Right lung (tissue), 10 donors: ENCODE results near the gene CYBRD1. TPM values are rescaled to one million over a fixed set of nuclear protein-coding genes. Genes with fewer than 3 reads are reported as not detected.
A peak's percentile ranks its signal among the peaks of the same experiment; 100 is the strongest.
"Not testable (repeated sequence)": the region's sequence is repeated elsewhere in the genome, so short reads cannot be mapped to it uniquely, and the experiment has no call there.

ENCODE experiments used
- DNase-seq, 2 donors: peaks; one replicate each; pipeline ENCODE4 v3.0.0-alpha.2; 2013
- long read RNA-seq, 8 donors: transcript quantifications; one replicate each; lab custom pipeline, GENCODE V29; 2026
- polyA plus RNA-seq, 5 donors: library from polyadenylated mRNA; unstranded; fragments of 120-200 nt; gene quantifications; one replicate each; pipeline versions ENCODE4 v1.2.1 to v1.2.3, GENCODE V29; 2013; ENCODE audit warnings: inconsistent platforms in 1 of 5, low replicate concordance in 1 of 5; ENCODE audit not compliant: insufficient read length in 5 of 5, insufficient read depth in 1 of 5

Gene CYBRD1, protein sequence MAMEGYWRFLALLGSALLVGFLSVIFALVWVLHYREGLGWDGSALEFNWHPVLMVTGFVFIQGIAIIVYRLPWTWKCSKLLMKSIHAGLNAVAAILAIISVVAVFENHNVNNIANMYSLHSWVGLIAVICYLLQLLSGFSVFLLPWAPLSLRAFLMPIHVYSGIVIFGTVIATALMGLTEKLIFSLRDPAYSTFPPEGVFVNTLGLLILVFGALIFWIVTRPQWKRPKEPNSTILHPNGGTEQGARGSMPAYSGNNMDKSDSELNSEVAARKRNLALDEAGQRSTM
- 100 to 1,000 TPM in 1 of 5 donors, 10 to 100 TPM in 4; 61.2 to 131 (median 92.9) TPM for polyA plus RNA-seq
- long read RNA-seq, donor 1, full-length matches to known transcripts, result 41 of 48 reads
- long read RNA-seq, donor 1, partial matches to known transcripts, result 0 of 48 reads
- long read RNA-seq, donor 1, other reads (novel, unspliced or antisense), result 7 of 48 reads
- long read RNA-seq, donor 2, full-length matches to known transcripts, result 14 of 14 reads
- long read RNA-seq, donor 2, partial matches to known transcripts, result 0 of 14 reads
- long read RNA-seq, donor 2, other reads (novel, unspliced or antisense), result 0 of 14 reads
- long read RNA-seq, donor 3, full-length matches to known transcripts, result 16 of 16 reads
- long read RNA-seq, donor 3, partial matches to known transcripts, result 0 of 16 reads
- long read RNA-seq, donor 3, other reads (novel, unspliced or antisense), result 0 of 16 reads
- long read RNA-seq, donor 4, full-length matches to known transcripts, result 19 of 19 reads
- long read RNA-seq, donor 4, partial matches to known transcripts, result 0 of 19 reads
- long read RNA-seq, donor 4, other reads (novel, unspliced or antisense), result 0 of 19 reads
- long read RNA-seq, donor 5, full-length matches to known transcripts, result 43 of 49 reads
- long read RNA-seq, donor 5, partial matches to known transcripts, result 0 of 49 reads
- long read RNA-seq, donor 5, other reads (novel, unspliced or antisense), result 6 of 49 reads
- long read RNA-seq, donor 6, full-length matches to known transcripts, result 31 of 40 reads
- long read RNA-seq, donor 6, partial matches to known transcripts, result 9 of 40 reads
- long read RNA-seq, donor 6, other reads (novel, unspliced or antisense), result 0 of 40 reads
- long read RNA-seq, donor 7, full-length matches to known transcripts, result 23 of 23 reads
- long read RNA-seq, donor 7, partial matches to known transcripts, result 0 of 23 reads
- long read RNA-seq, donor 7, other reads (novel, unspliced or antisense), result 0 of 23 reads
- long read RNA-seq, donor 8, full-length matches to known transcripts, result 6 of 6 reads
- long read RNA-seq, donor 8, partial matches to known transcripts, result 0 of 6 reads
- long read RNA-seq, donor 8, other reads (novel, unspliced or antisense), result 0 of 6 reads

GRCh38 chr2:171522052-171522787, at the start of gene CYBRD1:
TSS of gene CYBRD1 (plus strand) at chr2:171522474. CDS start at chr2:171522546, 72 bp downstream.
- DNase-seq, result peak; percentile 86 to 89

DNA sequence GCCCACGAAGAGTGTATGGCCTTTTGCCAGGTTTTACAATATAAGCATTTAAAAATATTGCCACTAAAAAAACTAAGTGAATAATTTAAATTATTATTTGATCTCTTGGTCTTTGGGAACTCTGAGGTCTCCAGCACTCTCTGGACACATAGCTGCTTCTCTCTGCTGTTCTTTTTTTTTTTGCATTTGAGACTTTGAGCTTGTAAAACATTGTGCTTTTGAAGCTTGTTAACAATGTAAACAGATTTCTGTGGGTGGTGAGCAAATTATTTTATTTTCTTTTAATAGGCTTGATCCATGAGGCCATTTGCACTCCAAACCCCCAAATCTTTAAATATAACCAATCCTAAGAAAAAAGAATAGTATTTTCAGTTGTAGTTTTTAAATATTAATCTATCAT, 46.3 kb upstream of the CYBRD1 start:
- DNase-seq, result no peak

DNA sequence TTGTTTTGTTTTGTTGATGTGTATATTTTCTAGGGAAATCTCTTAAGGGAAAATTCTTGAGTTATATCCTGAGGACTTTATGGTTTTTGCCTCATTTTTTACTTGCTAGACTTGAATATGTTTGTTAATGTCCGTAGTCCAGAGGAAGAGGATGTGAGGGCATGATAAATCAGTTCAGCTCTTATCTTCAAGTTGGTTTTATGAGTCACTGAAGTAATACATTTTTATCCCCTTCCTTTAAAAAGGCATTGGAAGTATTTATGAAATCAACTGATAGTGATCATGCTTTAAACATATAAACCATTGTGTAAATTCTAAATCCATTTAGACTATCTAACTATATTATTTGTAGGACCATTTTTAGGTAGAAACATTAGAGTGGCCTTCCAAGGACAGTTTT, 43.9 kb upstream of the CYBRD1 start:
- DNase-seq, result no peak

DNA sequence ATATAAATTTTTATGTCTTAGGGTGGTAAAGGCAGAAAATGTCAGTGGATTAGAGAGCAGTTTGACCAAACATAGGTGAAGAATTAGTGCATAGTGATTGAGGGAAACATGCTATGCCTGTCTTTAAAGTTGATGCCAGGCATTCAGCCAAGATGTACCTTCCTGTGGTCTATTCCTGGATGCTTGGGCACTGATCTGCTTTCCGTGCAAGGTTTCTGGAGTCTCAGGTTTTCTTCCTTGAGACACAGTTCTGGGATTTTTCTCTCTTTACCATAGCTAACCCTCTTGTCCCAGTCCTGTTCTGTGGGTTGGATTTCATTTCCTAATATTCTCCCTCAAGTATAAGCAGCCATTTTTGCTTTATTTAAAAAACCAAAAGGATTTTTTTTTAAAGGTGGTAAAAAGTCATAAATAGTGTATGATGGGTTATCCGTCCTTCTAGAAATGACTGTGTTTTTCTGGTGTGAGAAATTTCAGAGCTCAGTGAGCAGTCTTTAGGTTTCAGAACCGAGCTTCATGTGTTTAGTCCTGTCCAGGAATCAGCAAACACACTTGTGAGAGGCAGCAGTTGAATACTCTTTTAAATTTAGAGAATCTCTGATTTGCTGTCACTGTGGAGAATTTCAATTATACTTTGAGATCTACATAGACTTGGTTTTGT, 43.0 kb upstream of the CYBRD1 start:
- DNase-seq, result no peak

- no peak for DNase-seq
Observed at GRCh38 chr2:171480908-171481307, 41.4 kb upstream of the CYBRD1 start.

DNA sequence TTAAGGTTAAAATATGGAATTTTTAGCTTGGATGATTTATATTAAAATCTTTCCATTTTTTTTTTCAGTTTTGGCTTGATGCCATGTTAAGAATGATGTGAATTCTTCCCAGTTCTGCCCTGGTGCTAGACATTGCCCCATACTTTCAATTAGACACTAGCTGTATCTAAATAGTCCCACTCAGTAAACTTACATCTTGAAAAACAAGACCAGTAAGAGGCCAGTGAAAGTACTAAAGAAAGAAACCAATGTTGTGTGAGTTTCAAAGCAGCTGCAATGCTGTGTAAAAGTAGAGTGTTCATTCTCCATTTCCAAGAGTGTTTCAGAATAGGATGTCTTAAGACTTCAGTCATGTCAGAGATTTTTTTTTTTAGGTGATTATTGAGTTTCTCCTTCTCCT, 40.0 kb upstream of the CYBRD1 start:
- DNase-seq, result no peak

DNA sequence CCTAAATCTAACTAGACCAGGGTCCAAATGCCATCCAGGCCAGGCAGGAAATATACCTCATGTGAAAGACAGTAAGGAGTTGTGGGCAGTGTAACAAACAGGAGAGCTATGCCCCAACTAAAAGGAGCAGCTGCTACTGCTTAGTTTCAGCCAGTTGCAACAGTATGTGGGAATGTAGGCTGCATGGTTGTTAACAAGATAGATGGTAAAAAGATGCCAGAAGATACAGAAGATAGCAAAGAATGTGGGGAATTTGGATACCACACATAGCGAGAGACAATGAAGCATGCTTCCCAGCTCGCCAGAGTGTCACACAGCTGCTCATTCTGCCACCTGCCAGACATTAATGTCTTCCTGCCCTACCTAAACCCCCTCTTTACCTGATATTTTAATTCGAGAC, 39.4 kb upstream of the CYBRD1 start:
- DNase-seq, result no peak

DNA sequence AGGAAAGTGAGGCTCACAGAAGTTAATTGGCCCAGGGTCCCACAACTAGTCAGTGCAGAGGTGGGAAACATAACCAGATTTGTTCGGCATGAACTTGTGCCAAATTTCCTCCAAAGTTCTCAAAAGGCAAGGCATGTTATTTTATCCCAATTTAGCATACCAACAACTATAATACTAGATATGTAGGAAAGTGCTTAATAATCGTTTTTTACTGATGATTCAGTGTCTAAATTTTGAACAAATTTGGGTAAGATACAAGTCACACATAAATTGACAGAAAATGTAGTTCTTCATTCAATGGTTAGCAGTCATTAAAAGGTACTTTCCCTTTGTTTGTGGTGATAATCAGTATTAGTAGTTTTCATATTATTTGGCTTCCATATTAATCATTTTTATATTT, 38.5 kb upstream of the CYBRD1 start:
- DNase-seq, result no peak

GRCh38 chr2:171485116-171485515, 37.2 kb upstream of the CYBRD1 start:
- DNase-seq, result no peak

DNA sequence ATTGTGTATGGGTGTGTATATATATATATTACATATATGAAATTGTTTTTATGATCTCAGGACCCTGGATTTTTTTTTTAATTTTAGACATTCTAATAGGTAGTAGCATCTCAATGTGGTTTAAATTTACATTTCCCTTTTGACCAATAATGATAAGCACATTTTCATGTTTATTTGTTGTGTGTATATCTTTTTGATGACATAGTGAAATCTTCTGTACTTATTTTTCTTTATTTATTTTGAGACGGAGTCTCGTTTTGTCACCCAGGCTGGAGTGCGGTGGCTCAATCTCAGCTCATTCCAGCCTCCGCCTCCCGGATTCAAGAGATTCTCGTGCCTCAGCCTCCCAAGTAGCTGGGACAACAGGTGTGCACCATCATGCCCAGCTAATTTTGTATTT, 35.1 kb upstream of the CYBRD1 start:
- DNase-seq, result no peak

GRCh38 chr2:171487803-171488259, 34.4 kb upstream of the CYBRD1 start:
- no peak for DNase-seq

DNA sequence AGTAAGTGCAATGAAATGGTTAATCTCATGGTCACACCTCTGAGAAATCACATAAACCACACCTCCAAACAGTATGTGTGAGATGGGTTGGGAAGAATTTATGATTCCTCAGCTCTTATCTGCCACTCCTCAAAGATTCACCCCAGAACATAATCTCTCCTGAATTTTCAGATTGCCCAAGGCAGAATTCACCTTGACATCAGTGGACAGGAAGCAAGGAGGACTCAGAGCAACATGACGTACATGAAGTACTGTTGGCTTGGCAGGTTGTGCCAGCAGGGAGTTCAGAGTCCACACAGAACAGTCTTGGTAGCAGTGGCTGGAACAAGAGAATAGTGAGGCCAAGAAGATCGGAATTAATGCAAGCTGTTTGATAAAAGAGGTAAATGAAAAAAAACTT, 31.7 kb upstream of the CYBRD1 start:
- DNase-seq, result no peak

- no peak for DNase-seq
Observed at GRCh38 chr2:171491292-171491691, 31.0 kb upstream of the CYBRD1 start.

- DNase-seq, result no peak
Observed at GRCh38 chr2:171492664-171493063, 29.6 kb upstream of the CYBRD1 start.

DNA sequence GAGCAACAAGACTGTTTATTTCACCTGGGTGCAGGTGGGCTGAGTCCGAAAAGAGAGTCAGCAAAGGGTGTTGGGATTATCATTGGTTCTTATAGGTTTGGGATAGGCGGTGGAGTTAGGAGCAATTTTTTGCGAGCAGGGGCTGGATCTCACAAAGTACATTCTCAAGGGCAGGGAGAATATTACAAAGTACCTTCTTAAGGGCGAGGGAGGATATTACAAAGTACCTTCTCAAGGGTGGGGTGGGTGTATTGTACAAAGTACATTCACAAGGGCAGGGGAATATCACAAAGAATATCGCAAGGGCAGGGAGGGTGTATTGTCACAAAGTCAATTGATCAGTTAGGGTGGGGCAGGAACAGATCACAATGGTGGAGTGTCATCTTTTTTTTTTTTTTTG, 24.6 kb upstream of the CYBRD1 start:
- DNase-seq, result not testable (repeated sequence)

DNA sequence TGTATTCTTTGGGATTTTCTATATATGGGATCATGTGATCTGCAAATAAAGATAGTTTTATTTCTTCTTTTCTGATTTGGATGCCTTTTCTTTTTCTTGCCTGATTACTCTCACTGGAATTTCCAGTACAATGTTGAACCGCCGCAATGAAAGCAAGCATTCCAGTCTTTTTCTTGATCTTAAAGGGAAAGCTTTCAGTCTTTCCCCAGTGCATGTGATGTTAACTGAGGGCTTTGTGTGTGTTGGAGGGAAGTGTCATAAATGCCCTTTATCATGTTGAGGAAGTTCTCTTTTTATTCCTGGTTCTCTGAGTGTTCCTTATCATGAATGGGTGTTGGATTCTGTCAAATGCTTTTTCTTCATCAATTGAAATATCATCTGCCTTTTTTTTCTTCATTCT, 16.9 kb upstream of the CYBRD1 start:
- no peak for DNase-seq

DNA sequence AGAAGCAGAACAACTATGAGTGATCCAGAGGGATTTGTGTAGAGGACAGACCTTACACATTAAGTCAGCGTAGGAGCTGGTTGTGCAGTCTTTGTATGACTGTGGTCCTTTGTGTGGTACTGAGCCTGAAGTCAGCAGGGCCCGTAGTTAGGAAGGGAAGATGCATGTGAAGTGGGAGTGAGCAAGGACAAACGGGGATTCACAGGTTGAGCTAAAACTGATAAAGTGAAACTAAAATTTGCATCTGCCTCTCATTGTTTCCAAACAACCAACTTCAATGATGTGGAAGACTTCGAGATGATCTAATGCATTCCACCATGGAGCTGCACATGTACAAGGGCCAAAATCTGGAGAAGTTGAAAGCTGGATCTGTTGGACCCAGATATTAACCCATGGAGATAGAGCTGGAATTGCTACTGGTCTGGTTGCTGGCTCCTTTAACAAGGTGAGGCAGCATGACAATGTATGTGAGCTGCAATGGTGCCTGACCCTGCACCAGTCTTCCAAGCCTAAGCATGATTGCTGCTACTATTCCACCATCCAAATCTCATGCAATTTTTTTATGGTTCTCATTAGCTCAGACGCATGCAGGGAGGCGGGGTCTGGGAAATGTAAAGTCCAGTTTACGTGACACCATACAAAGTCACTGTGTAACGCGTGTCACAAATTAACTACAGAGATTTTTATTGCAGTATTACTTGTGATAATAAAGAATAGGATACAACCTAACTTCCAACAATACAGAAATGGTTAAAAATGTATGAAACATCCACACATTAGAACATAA, 12.1 kb upstream of the CYBRD1 start:
- no peak for DNase-seq

- no peak for DNase-seq
Observed at GRCh38 chr2:171512014-171512413, 10.3 kb upstream of the CYBRD1 start.

- no peak for DNase-seq
Observed at GRCh38 chr2:171512683-171513195, 9.5 kb upstream of the CYBRD1 start.
